Skin of body (tissue), 2 donors: ENCODE data around the gene APOL3. TPM values are rescaled to one million over a fixed set of nuclear protein-coding genes. Genes with fewer than 3 reads are reported as not detected.
"Not testable (repeated sequence)": the region's sequence is repeated elsewhere in the genome, so short reads cannot be mapped to it uniquely, and the experiment has no call there.

Experiments
- DNase-seq: peaks from one replicate; lab custom pipeline; 2025; lab: John Stamatoyannopoulos, UW
- total RNA-seq: library from RNA; depleted of rRNA; stranded (reverse); fragments of >200 nt; gene quantifications from one replicate; pipeline ENCODE4 v1.2.3, GENCODE V29; 2014

APOL3 gene
- total RNA-seq, 1 donor from 2014 or later: 6.8 TPM

- no peak for DNase-seq
Observed at GRCh38 chr22:36104435-36104834, 56.1 kb downstream of the APOL3 start.

GRCh38 chr22:36103891-36104290 lies 56.7 kb downstream of the APOL3 start:
- DNase-seq: no peak

- no peak for DNase-seq
Observed at GRCh38 chr22:36102995-36103394, 57.6 kb downstream of the APOL3 start.

- no peak for DNase-seq
Observed at GRCh38 chr22:36101756-36102155, 58.8 kb downstream of the APOL3 start.

DNA sequence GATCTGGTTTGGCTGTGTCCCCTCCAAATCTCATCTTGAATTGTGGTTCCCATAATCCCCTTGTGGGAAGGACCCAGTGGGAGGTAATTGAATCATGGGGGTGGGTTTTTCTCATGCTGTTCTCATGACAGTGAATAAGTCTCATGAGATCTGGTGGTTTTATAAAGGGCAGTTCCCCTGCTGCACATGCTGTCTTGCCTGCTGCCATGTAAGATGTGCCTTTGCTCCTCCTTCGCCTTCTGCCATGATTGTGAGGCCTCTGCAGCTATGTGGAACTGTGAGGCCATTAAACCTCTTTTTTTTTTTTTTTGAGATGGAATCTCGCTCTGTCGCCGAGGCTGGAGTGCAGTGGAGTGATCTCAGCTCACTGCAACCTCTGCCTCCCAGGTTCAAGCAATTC lies 59.6 kb downstream of the APOL3 start:
- not testable (repeated sequence) for DNase-seq

DNA sequence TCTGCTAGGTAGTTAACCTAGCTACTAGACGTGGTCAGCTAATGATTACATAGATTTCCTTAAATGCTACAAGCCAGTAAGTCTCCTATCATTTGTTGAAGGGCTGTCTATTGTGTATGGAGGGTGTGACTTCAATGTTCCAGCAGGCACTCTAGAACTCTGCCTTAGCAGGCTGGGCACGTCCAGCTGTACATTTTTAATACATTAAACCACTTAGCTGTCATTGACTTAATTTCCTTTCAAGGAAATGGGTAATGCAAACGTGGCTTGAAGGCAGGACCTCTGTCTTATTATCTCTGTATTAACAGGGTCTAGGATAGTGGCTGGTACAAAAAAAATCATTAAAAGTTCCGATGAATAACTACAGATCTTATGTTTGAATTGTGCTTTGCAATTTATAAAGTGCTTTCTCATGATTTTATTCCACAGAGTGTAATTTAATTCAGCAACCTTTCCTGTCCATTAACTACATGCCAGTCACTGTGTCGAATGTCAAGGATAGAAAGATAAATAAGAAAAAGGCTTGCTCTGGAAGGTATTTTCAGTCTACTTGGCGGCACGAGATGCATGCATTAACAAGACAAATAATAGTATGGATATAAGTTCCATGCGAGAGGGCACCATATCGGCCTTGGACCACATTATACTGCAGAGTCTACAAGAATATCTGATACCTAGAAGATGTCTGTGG lies 60.3 kb downstream of the APOL3 start:
- DNase-seq: no peak

GRCh38 chr22:36099561-36099960 lies 61.0 kb downstream of the APOL3 start:
- DNase-seq: not testable (repeated sequence)

- no peak for DNase-seq
Observed at GRCh38 chr22:36097880-36098279, 62.7 kb downstream of the APOL3 start.

DNA sequence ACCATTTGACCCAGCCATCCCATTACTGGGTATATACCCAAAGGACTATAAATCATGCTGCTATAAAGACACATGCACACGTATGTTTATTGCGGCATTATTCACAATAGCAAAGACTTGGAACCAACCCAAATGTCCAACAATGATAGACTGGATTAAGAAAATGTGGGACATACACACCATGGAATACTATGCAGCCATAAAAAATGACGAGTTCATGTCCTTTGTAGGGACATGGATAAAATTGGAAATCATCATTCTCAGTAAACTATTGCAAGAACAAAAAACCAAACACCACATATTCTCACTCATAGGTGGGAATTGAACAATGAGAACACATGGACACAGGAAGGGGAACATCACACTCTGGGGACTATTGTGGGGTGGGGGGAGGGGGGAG lies 69.8 kb downstream of the APOL3 start:
- DNase-seq: not testable (repeated sequence)

Other genes with a start within 250 kb of the APOL3 start
- gene RBFOX2, start 131.9 kb downstream of the APOL3 start, total RNA-seq: 144 TPM
- gene APOL4, start 41.1 kb upstream of the APOL3 start, total RNA-seq: 16.1 TPM
- gene APOL2, start 78.8 kb upstream of the APOL3 start, total RNA-seq: 21.6 TPM
- 1.9 TPM for gene APOL1, start 92.4 kb upstream of the APOL3 start, total RNA-seq
- gene MYH9, start 227.2 kb upstream of the APOL3 start, total RNA-seq: 219 TPM